Liver (tissue), 3 donors: ENCODE data around the gene ULK4.

Source experiments
- RAD21 ChIP-seq, 2 donors: IDR thresholded peaks; 2 replicates each; pipeline ENCODE4 v1.6.1; 2016; ENCODE audit warnings: antibody characterized with exemption in 2 of 2, mild to moderate bottlenecking in 2 of 2
- TF ChIP-seq, protein P1 (sequence below): fragments of 150-350 bp; IDR thresholded peaks from 2 replicates; pipeline ENCODE4 v1.5.1; 2017; ENCODE audit warnings: improper control_type of control experiment, low read depth, low read length; ENCODE audit not compliant: missing input control
- donor health status: healthy.
- donor health status: healthy.

DNA sequence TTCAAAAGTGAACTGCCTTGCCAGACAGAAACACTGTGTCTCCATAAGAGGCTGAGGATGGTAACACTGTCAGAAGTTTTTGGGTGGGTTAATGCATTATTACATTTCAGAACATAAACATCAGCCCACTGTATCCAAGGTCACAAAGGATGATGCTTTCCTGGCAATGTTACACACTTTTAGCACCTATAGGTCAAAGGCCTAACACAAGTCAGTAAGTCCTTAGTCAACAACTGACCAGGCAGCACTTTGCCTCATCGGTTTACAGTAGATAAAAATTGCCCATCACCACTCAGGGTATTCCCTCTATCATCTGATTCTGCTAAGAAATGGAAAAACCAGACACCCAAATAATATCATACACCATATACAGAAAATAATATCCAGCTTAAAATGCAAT is 664.2 kb downstream of the ULK4 start:
- no peak for TF ChIP-seq RAD21 (IDR thresholded peaks at IDR 0.05)
- TF ChIP-seq, protein P1, sequence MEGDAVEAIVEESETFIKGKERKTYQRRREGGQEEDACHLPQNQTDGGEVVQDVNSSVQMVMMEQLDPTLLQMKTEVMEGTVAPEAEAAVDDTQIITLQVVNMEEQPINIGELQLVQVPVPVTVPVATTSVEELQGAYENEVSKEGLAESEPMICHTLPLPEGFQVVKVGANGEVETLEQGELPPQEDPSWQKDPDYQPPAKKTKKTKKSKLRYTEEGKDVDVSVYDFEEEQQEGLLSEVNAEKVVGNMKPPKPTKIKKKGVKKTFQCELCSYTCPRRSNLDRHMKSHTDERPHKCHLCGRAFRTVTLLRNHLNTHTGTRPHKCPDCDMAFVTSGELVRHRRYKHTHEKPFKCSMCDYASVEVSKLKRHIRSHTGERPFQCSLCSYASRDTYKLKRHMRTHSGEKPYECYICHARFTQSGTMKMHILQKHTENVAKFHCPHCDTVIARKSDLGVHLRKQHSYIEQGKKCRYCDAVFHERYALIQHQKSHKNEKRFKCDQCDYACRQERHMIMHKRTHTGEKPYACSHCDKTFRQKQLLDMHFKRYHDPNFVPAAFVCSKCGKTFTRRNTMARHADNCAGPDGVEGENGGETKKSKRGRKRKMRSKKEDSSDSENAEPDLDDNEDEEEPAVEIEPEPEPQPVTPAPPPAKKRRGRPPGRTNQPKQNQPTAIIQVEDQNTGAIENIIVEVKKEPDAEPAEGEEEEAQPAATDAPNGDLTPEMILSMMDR, result no peak
